K562 (cell line): ENCODE results near the gene SFXN5. TPM values are rescaled to one million over a fixed set of nuclear protein-coding genes. Genes with fewer than 3 reads are reported as not detected.

Experiments
- BRD4 ChIP-seq: fragments of 200-600 bp; sonication (generic); IDR thresholded peaks from 2 replicates; pipeline ENCODE4 v1.6.1; 2017; ENCODE audit warnings: inconsistent platforms
- DEAF1 ChIP-seq: fragments of 450-650 bp; formaldehyde crosslinking; IDR thresholded peaks from 2 replicates; pipeline ENCODE4 v1.4.0; 2020; ENCODE audit warnings: mild to moderate bottlenecking, moderate library complexity
- ETV1 ChIP-seq: fragments of 450-650 bp; conservative IDR thresholded peaks from 2 replicates; pipeline ENCODE4 v1.6.1; 2016; ENCODE audit warnings: missing genetic modification characterization, control low read depth, low read depth, missing compliant biosample characterization
- EWSR1 ChIP-seq: fragments of 450-650 bp; IDR thresholded peaks from 2 replicates; pipeline ENCODE4 v1.6.1; 2018; ENCODE audit warnings: borderline replicate concordance, mild to moderate bottlenecking, low read depth, moderate library complexity; ENCODE audit not compliant: partially characterized antibody
- POLR2AphosphoS2 ChIP-seq: IDR thresholded peaks from 2 replicates; pipeline ENCODE4 v1.6.1; 2012; ENCODE audit warnings: low read length, improper control_type of control experiment
- POLR2AphosphoS5 ChIP-seq: IDR thresholded peaks from 2 replicates; pipeline ENCODE4 v1.6.1; 2011; ENCODE audit warnings: mild to moderate bottlenecking, low read depth, low read length, moderate library complexity; ENCODE audit not compliant: control insufficient read depth, insufficient read depth
- POLR2G ChIP-seq: fragments of 200-400 bp; formaldehyde crosslinking; IDR thresholded peaks from 2 replicates; pipeline ENCODE4 v1.6.1; 2017; ENCODE audit warnings: low read depth, mild to moderate bottlenecking, antibody characterized with exemption, low read length, moderate library complexity
- PRMT5 ChIP-seq: sonication (generic); formaldehyde crosslinking; IDR thresholded peaks from 2 replicates; pipeline ENCODE4 v1.5.0; 2020; ENCODE audit warnings: missing genetic modification reagents
- SMARCE1 ChIP-seq: fragments of 450-650 bp; IDR thresholded peaks from 2 replicates; pipeline ENCODE4 v1.7.1; 2016; ENCODE audit warnings: mild to moderate bottlenecking
- SNIP1 ChIP-seq: fragments of 450-650 bp; IDR thresholded peaks from 2 replicates; pipeline ENCODE4 v1.7.1; 2017; ENCODE audit warnings: low read depth, mild to moderate bottlenecking
- SRSF9 ChIP-seq: fragments of 200-400 bp; formaldehyde crosslinking; IDR thresholded peaks from 2 replicates; pipeline ENCODE4 v1.6.1; 2017; ENCODE audit warnings: low read depth, low read length, borderline replicate concordance
- STAT5B ChIP-seq: fragments of 250-450 bp; sonication (Bioruptor Pico); IDR thresholded peaks from 2 replicates; pipeline ENCODE4 v1.8.0; 2021; ENCODE audit warnings: mild to moderate bottlenecking, inconsistent platforms
- TFAP4 ChIP-seq: sonication (generic); formaldehyde crosslinking; IDR thresholded peaks from 2 replicates; pipeline ENCODE4 v1.8.0; 2022; ENCODE audit warnings: missing genetic modification reagents, mild to moderate bottlenecking, moderate library complexity, borderline replicate concordance
- TSC22D4 ChIP-seq: fragments of 450-650 bp; IDR thresholded peaks from 2 replicates; pipeline ENCODE4 v1.6.1; 2016; ENCODE audit warnings: missing genetic modification characterization, missing biosample characterization, control low read depth
- XRCC5 ChIP-seq: fragments of 200-400 bp; formaldehyde crosslinking; IDR thresholded peaks from 2 replicates; pipeline ENCODE4 v1.6.1; 2017; ENCODE audit warnings: low read depth, mild to moderate bottlenecking, low read length
- ZKSCAN1 ChIP-seq: fragments of 150-350 bp; IDR thresholded peaks from 2 replicates; pipeline ENCODE4 v1.6.1; 2016; ENCODE audit warnings: low read depth, low read length
- ZNF239 ChIP-seq: fragments of 250-450 bp; sonication (Bioruptor Pico); IDR thresholded peaks from 2 replicates; pipeline ENCODE4 v1.4.0; 2020; ENCODE audit warnings: mild to moderate bottlenecking
- ZNF707 ChIP-seq: fragments of 250-450 bp; sonication (Bioruptor Pico); conservative IDR thresholded peaks from 2 replicates; pipeline ENCODE4 v1.8.0; 2022; ENCODE audit warnings: inconsistent platforms, mild to moderate bottlenecking, moderate library complexity
- ZNF764 ChIP-seq: fragments of 250-450 bp; sonication (Bioruptor Pico); IDR thresholded peaks from 2 replicates; pipeline ENCODE4 v1.4.0; 2020; ENCODE audit warnings: low read depth, mild to moderate bottlenecking, moderate library complexity
- polyA plus RNA-seq, 8 experiments: library from polyadenylated mRNA; depleted of rRNA in 4 of 8; stranded (reverse) in 5 of 8; unstranded in 3 of 8; fragments of >200 nt; fragmentation: Nextera tagmentation in 2 of 8; fragmentation: Illumina TruSeq in 1 of 8; extraction: Ambion mirVana in 2 of 8; extraction: Trizol in 1 of 8; gene quantifications; 2 replicates each; pipeline versions ENCODE4 v1.2.1 to v1.2.3, GENCODE V29; 2011 to 2014; ENCODE audit warnings: inconsistent platforms in 1 of 8, missing spikeins in 1 of 8
- total RNA-seq, 7 experiments: library from RNA; depleted of rRNA in 6 of 7; stranded (reverse); fragments of >200 nt in 6 of 7; fragmentation: Illumina TruSeq in 2 of 7; extraction: Trizol in 2 of 7; gene quantifications; 2 replicates each; pipeline versions ENCODE4 v1.2.1 to v1.2.3, GENCODE V29; 2011 to 2021; ENCODE audit warnings: low replicate concordance in 1 of 7
- TF ChIP-seq, protein P1 (sequence below): fragments of 450-650 bp; formaldehyde crosslinking; IDR thresholded peaks from 2 replicates; pipeline ENCODE4 v1.4.0; 2020; ENCODE audit warnings: mild to moderate bottlenecking, moderate library complexity
- TF ChIP-seq, protein P2 (sequence below), 2 experiments: fragments of 450-650 bp in 1 of 2; IDR thresholded peaks; 2 replicates each; pipeline ENCODE4 v1.6.1; 2011 to 2017; ENCODE audit warnings: low read depth in 2 of 2, antibody characterized with exemption in 1 of 2, borderline replicate concordance in 1 of 2, low read length in 1 of 2, mild to moderate bottlenecking in 1 of 2, mixed read lengths in 1 of 2; ENCODE audit not compliant: control insufficient read depth in 1 of 2

The SFXN5 gene
- total and polyA plus RNA-seq, 9 of the 15 experiments (the other 6 are each of a cell fraction or from before 2014, with no cell fraction given) = 8.3 to 22.6 (median 16.0) TPM

GRCh38 chr2:73112026-73112912 is 40.8 kb upstream of the SFXN5 start (continued):
- TF ChIP-seq SRSF9 = no peak
- TF ChIP-seq STAT5B (CRISPR knock-in tag) = no peak
- no peak for TF ChIP-seq SMARCE1
- no peak for TF ChIP-seq ZKSCAN1
- no peak for TF ChIP-seq TFAP4 (CRISPR knock-in tag)
- TF ChIP-seq POLR2AphosphoS5 = no peak
- TF ChIP-seq POLR2G = 0 out of 2 replicates have a peak, but pooled peaks have one; percentile 41
- TF ChIP-seq TSC22D4 = no peak
- no peak for TF ChIP-seq BRD4
- TF ChIP-seq DEAF1 = no peak
- TF ChIP-seq SNIP1 = no peak
- no peak for TF ChIP-seq ZNF764
- no peak for TF ChIP-seq PRMT5 (CRISPR knock-in tag)
- TF ChIP-seq POLR2AphosphoS2 = no peak
- TF ChIP-seq ZNF239 = no peak
- no peak for TF ChIP-seq ZNF707
- TF ChIP-seq, protein P1, sequence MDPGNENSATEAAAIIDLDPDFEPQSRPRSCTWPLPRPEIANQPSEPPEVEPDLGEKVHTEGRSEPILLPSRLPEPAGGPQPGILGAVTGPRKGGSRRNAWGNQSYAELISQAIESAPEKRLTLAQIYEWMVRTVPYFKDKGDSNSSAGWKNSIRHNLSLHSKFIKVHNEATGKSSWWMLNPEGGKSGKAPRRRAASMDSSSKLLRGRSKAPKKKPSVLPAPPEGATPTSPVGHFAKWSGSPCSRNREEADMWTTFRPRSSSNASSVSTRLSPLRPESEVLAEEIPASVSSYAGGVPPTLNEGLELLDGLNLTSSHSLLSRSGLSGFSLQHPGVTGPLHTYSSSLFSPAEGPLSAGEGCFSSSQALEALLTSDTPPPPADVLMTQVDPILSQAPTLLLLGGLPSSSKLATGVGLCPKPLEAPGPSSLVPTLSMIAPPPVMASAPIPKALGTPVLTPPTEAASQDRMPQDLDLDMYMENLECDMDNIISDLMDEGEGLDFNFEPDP (CRISPR knock-in tag) = no peak
- no peak for TF ChIP-seq EWSR1
- TF ChIP-seq XRCC5 = no peak
- TF ChIP-seq ETV1 (tag) = no peak
- TF ChIP-seq, protein P2, sequence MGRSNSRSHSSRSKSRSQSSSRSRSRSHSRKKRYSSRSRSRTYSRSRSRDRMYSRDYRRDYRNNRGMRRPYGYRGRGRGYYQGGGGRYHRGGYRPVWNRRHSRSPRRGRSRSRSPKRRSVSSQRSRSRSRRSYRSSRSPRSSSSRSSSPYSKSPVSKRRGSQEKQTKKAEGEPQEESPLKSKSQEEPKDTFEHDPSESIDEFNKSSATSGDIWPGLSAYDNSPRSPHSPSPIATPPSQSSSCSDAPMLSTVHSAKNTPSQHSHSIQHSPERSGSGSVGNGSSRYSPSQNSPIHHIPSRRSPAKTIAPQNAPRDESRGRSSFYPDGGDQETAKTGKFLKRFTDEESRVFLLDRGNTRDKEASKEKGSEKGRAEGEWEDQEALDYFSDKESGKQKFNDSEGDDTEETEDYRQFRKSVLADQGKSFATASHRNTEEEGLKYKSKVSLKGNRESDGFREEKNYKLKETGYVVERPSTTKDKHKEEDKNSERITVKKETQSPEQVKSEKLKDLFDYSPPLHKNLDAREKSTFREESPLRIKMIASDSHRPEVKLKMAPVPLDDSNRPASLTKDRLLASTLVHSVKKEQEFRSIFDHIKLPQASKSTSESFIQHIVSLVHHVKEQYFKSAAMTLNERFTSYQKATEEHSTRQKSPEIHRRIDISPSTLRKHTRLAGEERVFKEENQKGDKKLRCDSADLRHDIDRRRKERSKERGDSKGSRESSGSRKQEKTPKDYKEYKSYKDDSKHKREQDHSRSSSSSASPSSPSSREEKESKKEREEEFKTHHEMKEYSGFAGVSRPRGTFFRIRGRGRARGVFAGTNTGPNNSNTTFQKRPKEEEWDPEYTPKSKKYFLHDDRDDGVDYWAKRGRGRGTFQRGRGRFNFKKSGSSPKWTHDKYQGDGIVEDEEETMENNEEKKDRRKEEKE (IDR thresholded peaks at IDR 0.05; ENCODE audit: borderline replicate concordance in 1 of 2, control insufficient read depth in 1 of 2, low read depth in 2 of 2, low read length in 1 of 2) = no peak
